ENCODE measurements around the gene ATG9B.

The ATG9B gene

DNA sequence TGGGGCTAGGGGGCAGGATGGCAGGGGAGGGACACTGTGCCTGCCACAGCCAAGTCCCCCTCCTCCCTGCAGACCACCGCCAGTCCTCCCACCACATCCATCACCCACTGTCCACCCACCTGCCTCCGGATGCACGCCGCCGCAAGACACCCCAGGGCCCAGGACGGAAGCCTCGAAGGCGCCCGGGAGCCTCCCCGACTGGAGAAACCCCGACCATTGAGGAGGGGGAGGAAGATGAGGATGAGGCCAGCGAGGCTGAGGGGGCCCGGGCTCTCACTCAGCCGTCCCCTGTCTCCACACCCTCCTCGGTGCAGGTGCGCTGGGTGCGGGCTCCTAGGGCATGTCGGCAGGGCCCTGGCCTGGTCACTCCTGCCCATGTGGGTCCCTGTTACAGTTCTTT lies 40.2 kb upstream of the ATG9B start:
- H3K9me3 ChIP-seq (ENCODE audit: severe bottlenecking), result no peaks in the 10 kb centered on the region
- no peak overlapping the region for H3K4me3 ChIP-seq (ENCODE audit: low read depth, low read length)
- DNase-seq, result no peak
- H3K27ac ChIP-seq, result no peak overlapping the region
- TF ChIP-seq, protein P1, sequence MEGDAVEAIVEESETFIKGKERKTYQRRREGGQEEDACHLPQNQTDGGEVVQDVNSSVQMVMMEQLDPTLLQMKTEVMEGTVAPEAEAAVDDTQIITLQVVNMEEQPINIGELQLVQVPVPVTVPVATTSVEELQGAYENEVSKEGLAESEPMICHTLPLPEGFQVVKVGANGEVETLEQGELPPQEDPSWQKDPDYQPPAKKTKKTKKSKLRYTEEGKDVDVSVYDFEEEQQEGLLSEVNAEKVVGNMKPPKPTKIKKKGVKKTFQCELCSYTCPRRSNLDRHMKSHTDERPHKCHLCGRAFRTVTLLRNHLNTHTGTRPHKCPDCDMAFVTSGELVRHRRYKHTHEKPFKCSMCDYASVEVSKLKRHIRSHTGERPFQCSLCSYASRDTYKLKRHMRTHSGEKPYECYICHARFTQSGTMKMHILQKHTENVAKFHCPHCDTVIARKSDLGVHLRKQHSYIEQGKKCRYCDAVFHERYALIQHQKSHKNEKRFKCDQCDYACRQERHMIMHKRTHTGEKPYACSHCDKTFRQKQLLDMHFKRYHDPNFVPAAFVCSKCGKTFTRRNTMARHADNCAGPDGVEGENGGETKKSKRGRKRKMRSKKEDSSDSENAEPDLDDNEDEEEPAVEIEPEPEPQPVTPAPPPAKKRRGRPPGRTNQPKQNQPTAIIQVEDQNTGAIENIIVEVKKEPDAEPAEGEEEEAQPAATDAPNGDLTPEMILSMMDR (IDR thresholded peaks at IDR 0.05; ENCODE audit: low read depth, low read length), result no peak
- H3K36me3 ChIP-seq, result peaks cover 56% of the 10 kb centered on the region
- no peaks in the 10 kb centered on the region for H3K27me3 ChIP-seq (ENCODE audit: insufficient read depth, low read depth, severe bottlenecking)

DNA sequence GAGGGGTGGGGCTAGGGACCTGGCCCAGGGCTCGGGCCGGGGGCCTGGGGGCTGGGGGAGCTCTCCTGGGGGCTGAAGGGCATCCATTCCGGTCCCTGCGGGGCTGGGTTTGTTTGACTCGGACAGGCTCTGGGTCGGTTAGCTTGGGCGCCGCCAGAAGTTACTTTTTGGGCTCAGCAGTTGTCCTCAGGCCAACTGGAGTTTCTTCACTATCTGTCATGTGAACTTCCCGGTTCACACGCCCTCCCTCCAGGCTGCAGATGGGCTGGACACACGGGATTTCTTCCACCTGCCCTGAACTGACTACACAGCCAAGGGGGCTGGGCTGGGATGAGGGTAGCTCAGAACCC lies 38.9 kb upstream of the ATG9B start:
- Histone ChIP-seq H3K27me3 (ENCODE audit: insufficient read depth, low read depth, severe bottlenecking) (no peaks in the 10 kb centered on the region), H3K9me3 (ENCODE audit: severe bottlenecking) (no peaks in the 10 kb centered on the region), H3K36me3 (peaks cover 48% of the 10 kb centered on the region), H3K4me3 (ENCODE audit: low read depth, low read length) (no peak overlapping the region), H3K27ac (no peak overlapping the region)
- TF ChIP-seq, protein P1 (IDR thresholded peaks at IDR 0.05; ENCODE audit: low read depth, low read length), result no peak
- DNase-seq, result no peak

DNA sequence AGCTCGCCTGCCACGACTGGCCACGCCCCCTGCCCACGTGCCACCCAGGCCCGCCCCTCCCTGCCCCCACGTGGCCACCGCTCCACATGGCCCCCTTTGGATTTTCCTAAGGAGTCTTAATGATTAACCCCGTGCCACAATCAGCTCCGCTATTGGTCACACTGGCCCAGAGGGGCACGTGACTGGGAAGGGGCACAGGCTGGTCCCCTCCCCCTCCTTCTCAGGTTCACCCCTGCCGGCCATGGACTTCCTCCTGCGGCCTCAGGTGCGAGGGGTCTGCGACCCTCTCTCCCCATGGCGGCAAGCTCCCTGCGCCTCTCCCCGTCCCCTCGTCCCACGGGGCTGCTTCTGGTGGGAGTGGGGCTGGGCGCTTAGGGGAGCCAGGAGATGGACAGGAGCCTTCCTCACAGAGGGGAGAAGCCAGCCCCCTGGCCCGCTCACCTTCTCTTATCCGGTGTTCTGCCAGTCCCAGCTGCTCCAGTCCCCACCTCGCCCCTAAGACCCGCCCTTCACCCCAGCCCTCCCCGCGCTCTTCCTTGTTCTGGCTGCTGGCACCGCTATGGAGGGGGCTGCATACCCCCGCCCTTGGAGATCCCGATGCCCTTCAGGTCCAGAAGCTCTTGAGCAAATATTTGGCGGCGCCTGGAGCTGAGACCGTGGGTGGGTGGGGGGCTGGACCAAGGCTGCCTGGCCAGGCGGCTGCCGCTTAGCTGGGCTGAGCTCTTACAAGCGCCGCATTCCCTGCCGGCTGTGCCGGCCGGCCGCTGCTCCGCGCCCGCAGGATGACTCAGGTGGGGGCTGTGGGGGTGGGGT lies 38.3 kb upstream of the ATG9B start:
- DNase-seq, result peak; percentile 90
- Histone ChIP-seq H3K4me3 (ENCODE audit: low read depth, low read length) (peak overlapping the region; percentile 37), H3K36me3 (peaks cover 42% of the 10 kb centered on the region), H3K27ac (peak overlapping the region; percentile 69), H3K9me3 (ENCODE audit: severe bottlenecking) (no peaks in the 10 kb centered on the region), H3K27me3 (ENCODE audit: insufficient read depth, low read depth, severe bottlenecking) (no peaks in the 10 kb centered on the region)
- TF ChIP-seq, protein P1 (IDR thresholded peaks at IDR 0.05; ENCODE audit: low read depth, low read length), result no peak

DNA sequence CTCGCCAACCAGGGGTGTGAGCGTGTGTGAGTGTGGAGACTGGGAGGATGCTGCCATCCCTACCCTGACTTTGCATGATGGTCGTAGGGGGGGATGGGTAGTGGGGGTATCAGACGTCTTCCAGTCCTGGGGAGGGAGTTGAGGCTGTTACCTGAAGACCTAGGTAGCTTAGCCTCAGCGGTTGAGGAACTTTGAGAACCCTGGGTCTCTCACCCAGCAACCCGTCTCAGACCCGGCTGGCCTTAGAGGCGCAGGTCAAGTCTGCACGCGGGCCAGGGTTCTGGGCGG lies 37.8 kb upstream of the ATG9B start:
- H3K36me3 ChIP-seq, result peaks cover 37% of the 10 kb centered on the region
- no peak for DNase-seq
- no peak overlapping the region for H3K4me3 ChIP-seq (ENCODE audit: low read depth, low read length)
- TF ChIP-seq, protein P1 (IDR thresholded peaks at IDR 0.05; ENCODE audit: low read depth, low read length), result no peak
- H3K9me3 ChIP-seq (ENCODE audit: severe bottlenecking), result no peaks in the 10 kb centered on the region
- peak overlapping the region; percentile 75 for H3K27ac ChIP-seq
- H3K27me3 ChIP-seq (ENCODE audit: insufficient read depth, low read depth, severe bottlenecking), result no peaks in the 10 kb centered on the region

DNA sequence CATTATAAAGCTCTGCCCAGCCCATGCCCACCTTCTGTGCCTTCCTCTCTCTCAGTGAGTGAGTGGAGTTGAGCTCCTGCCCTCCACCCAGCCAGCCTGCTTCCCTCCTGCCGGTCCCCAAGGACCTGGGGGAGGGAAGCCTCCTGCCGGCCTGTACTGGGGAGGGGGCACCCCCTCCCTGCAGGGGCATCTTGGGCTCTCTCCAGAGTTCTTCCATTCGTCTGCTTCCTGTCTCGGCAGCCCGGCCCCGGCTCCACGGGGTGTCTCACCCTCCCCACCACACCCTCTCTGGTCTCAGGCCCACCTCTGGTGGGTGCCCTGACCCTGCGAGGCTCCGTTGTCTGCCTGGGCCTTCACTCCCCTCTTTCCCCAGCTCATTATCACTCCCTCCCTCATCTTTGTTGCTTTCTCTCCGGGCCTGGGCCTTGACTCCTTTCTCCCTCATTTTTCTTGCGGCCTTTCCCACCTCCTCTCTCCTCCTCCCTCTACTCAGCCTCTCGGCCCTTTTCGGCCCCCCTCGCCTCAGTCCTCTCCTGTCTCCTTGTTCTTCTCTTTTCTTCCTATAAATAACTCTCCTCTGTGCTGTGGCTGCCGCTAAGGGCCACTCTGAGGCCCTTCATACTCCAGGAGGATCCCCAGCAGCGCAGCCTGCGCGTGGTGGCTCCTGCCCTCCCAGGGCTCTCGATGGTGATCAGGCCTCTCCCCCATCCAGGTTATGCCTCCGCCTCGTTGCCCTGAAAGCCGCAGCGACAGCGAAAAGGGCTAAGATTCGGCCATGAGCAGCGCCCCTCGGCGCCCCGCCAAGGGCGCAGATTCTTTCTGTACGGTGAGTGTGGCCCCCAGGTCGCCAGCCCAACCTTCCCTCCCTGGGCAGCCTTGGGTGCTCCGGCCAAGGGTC lies 37.2 kb upstream of the ATG9B start:
- TF ChIP-seq, protein P1 (IDR thresholded peaks at IDR 0.05; ENCODE audit: low read depth, low read length), result no peak
- Histone ChIP-seq H3K27me3 (ENCODE audit: insufficient read depth, low read depth, severe bottlenecking) (no peaks in the 10 kb centered on the region), H3K27ac (peak overlapping the region; percentile 75), H3K36me3 (peaks cover 31% of the 10 kb centered on the region), H3K9me3 (ENCODE audit: severe bottlenecking) (no peaks in the 10 kb centered on the region), H3K4me3 (ENCODE audit: low read depth, low read length) (no peak overlapping the region)
- DNase-seq, result no peak

Data from WERI-Rb-1 (cell line).